OCI-LY7 (cell line): ENCODE results near the gene GALNT2.

Experiments used
- EZH2phosphoT487 ChIP-seq: fragments of 200-600 bp; sonication (generic); IDR thresholded peaks from 2 replicates; pipeline ENCODE4 v1.6.1; 2018; ENCODE audit warnings: low read depth, borderline replicate concordance, mild to moderate bottlenecking, mixed run types, antibody characterized with exemption, low read length, moderate library complexity, mixed read lengths
- TF ChIP-seq, protein P1 (sequence below): fragments of 200-600 bp; sonication (generic); conservative IDR thresholded peaks from 2 replicates; pipeline ENCODE4 v1.5.1; 2014; ENCODE audit warnings: mild to moderate bottlenecking, antibody characterized with exemption, low read length, moderate library complexity, mixed read lengths

DNA sequence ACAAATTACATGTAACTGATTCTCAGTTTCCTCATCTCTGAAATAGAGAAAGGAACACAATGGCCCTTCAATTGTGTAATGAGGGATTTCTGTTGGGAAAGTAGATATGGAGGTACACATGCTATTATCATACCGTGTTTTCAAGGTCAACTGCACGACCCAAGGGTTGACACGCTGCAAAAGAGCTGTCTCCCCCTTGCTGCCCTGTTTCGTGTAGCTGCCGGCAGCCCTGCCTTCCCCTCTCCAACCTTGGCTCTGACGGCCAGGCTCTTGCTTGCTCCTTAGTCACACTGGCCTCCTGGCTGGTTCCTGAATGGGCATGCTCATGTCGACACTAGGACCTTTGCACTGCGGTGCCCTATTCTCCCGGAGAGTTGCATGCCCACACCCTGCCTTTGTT is 134.4 kb downstream of the GALNT2 start:
- TF ChIP-seq, protein P1, sequence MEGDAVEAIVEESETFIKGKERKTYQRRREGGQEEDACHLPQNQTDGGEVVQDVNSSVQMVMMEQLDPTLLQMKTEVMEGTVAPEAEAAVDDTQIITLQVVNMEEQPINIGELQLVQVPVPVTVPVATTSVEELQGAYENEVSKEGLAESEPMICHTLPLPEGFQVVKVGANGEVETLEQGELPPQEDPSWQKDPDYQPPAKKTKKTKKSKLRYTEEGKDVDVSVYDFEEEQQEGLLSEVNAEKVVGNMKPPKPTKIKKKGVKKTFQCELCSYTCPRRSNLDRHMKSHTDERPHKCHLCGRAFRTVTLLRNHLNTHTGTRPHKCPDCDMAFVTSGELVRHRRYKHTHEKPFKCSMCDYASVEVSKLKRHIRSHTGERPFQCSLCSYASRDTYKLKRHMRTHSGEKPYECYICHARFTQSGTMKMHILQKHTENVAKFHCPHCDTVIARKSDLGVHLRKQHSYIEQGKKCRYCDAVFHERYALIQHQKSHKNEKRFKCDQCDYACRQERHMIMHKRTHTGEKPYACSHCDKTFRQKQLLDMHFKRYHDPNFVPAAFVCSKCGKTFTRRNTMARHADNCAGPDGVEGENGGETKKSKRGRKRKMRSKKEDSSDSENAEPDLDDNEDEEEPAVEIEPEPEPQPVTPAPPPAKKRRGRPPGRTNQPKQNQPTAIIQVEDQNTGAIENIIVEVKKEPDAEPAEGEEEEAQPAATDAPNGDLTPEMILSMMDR: no peak
- TF ChIP-seq EZH2phosphoT487: no peak
